HG03558 (cell line): Measurements from ENCODE around the gene CELSR3.

ENCODE experiments used
- ATAC-seq: cut with Tn5 transposase; IDR thresholded peaks from one replicate; pipeline ENCODE4 v1.9.1; 2021; ENCODE audit warnings: moderate number of reproducible peaks; ENCODE audit not compliant: unreplicated experiment; ENCODE audit errors: extremely low read depth

The CELSR3 gene

GRCh38 chr3:48588230-48588629 is 74.5 kb downstream of the CELSR3 start:
- no peak for ATAC-seq

- ATAC-seq: no peak
Observed at GRCh38 chr3:48587686-48588085, 75.0 kb downstream of the CELSR3 start.
